ENCODE results near the gene ZNF593. TPM values are rescaled to one million over a fixed set of nuclear protein-coding genes. Genes with fewer than 3 reads are reported as not detected.

The ZNF593 gene
- total and polyA plus RNA-seq, 2 of the 13 experiments (the other 11 are each of a cell fraction or from before 2014, with no cell fraction given): 37.3 to 55.8 TPM

DNA sequence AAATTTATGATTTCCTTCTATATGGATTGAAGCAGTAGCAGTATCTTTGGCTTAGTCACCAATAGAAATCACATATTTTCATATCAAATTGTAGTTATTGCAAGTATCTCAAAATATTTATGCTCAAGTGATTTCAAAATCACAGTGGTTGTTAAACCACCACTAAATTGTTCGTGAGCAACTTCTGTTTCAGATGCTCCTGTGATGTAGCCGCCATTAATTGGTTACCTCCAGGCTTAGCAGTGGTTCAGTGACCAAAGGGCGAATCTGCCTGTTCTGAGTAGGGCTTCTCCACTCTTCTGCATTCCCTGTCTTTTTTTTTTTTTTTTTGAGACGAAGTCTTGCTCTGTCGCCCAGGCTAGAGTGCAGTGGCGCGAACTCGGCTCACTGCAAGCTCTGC, 5.6 kb downstream of the ZNF593 start (continued):
- no peak for TF ChIP-seq ZNF460 (CRISPR knock-in tag; IDR thresholded peaks at IDR 0.05; ENCODE audit: borderline replicate concordance)
- TF ChIP-seq, protein P1, sequence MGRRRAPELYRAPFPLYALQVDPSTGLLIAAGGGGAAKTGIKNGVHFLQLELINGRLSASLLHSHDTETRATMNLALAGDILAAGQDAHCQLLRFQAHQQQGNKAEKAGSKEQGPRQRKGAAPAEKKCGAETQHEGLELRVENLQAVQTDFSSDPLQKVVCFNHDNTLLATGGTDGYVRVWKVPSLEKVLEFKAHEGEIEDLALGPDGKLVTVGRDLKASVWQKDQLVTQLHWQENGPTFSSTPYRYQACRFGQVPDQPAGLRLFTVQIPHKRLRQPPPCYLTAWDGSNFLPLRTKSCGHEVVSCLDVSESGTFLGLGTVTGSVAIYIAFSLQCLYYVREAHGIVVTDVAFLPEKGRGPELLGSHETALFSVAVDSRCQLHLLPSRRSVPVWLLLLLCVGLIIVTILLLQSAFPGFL (CRISPR knock-in tag; IDR thresholded peaks at IDR 0.05): no peak

DNA sequence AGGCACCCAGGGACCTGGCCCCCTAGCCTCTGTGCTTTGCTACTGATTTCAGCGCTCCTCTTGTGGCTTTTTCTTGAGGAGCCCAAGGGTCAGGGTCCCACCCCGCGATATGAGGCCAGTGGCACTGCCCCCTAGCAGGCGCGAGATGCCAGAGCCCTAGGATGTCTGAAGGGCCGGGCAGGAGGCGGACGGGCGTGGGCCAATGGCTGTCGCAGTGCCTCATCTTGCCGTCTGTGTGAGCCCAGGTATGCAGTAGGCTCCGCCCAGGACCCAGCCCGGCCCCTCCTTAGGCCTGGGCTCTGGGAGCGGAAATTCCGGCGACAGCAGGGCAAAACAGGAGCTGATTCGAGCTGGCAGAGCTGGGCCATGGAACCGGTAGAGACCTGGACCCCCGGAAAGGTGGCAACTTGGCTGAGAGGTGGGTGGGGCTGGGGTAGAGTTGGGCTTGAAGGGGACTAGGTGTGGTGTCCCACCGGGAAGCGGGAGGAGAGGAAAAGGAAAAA, 7.5 kb downstream of the ZNF593 start, which contains the start of gene CNKSR1:
CNKSR1 (plus strand) TSS at position 310 of the 503 bp plus-strand sequence; CDS start at position 367, 57 bp downstream.
- ATAC-seq (peak; percentile 94), DNase-seq (ENCODE audit: low spot score) (peak; percentile 62), FAIRE-seq (no peak)
- no peaks in the 10 kb centered on the region for H3K79me2 ChIP-seq (ENCODE audit: insufficient read depth, low read length)
- no TSS peak for BruUV-seq (replicated peaks)
- 19% methylated on average over 16 of the region's 21 CpGs for WGBS (ENCODE audit: low lambda C conversion rate)
- ChIA-PET CTCF (ENCODE audit: low intra/inter-chr PET ratio, low total read pairs) (no interaction called here), POLR2A (interaction anchor here (1.0 to 2.0 kb wide), 2 partner anchors 48 to 57 kb away, joined by 3 to 12 read pairs; partner anchors contain the start of gene CEP85)
- peaks cover 24% of the 10 kb centered on the region for H3K4me1 ChIP-seq (ENCODE audit: insufficient read depth, low read length)
- no peak within 1 kb of the TSS for H3K27ac ChIP-seq (ENCODE audit: extremely low read length, insufficient read depth, low read length)
- intact Hi-C loops (cut with micrococcal nuclease; ENCODE audit: unreplicated experiment) (no loop called here), in situ Hi-C loops (cut with HindIII; ENCODE audit: extremely low pct_ligation_motif_present, low pct_unique_long_range_greater_than_20kb) (no loop called here)
- peak within 1 kb of the TSS; percentile 28 to 62 (median 59); a peak in 5 of 6 replicates for H3K4me3 ChIP-seq (replicated peaks in 1 of 3; ENCODE audit: insufficient read depth in 1 of 3, low read depth in 2 of 3, low read length in 3 of 3)
- H3K9me3 ChIP-seq (ENCODE audit: low read length): no peaks in the 10 kb centered on the region
- H4K20me1 ChIP-seq (ENCODE audit: insufficient read depth, low read length): no peaks in the 10 kb centered on the region
- H2AFZ ChIP-seq (ENCODE audit: low read length): no peak within 1 kb of the TSS
- H3K36me3 ChIP-seq (replicated peaks in 1 of 2; ENCODE audit: control insufficient read depth in 1 of 2, insufficient read depth in 2 of 2, low read length in 2 of 2): peaks cover 0 to 2% of the 10 kb centered on the region in 2 experiments; a peak in 2 of 5 replicates
- H3K4me2 ChIP-seq (ENCODE audit: low read depth, low read length): peak within 1 kb of the TSS; percentile 49
- H3K27me3 ChIP-seq (ENCODE audit: control insufficient read depth in 1 of 2, insufficient read depth in 2 of 2, low read length in 2 of 2): no peaks in the 10 kb centered on the region
- H3K9ac ChIP-seq (ENCODE audit: insufficient read depth, low read depth, low read length): peak within 1 kb of the TSS; percentile 60
- TF ChIP-seq, protein P2, sequence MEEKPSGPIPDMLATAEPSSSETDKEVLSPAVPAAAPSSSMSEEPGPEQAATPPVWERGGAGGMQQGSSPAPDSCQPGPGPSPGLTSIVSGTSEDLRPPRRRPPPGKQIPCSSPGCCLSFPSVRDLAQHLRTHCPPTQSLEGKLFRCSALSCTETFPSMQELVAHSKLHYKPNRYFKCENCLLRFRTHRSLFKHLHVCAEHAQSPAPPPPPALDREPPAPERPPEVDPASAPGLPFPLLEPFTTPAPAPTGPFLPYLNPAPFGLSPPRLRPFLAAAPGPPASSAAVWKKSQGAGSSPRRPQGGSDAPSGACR (CRISPR knock-in tag; IDR thresholded peaks at IDR 0.05): 0 out of 2 replicates have a peak, but pooled peaks have one; percentile 45
- TF ChIP-seq ZSCAN21 (CRISPR knock-in tag; IDR thresholded peaks at IDR 0.05; ENCODE audit: borderline replicate concordance): 0 out of 2 replicates have a peak, but pooled peaks have one; percentile 41
- peak; percentile 40; the same call in 1 of the 2 replicates for TF ChIP-seq MTF2 (CRISPR knock-in tag; IDR thresholded peaks at IDR 0.05; ENCODE audit: borderline replicate concordance)
- TF ChIP-seq, protein P3, sequence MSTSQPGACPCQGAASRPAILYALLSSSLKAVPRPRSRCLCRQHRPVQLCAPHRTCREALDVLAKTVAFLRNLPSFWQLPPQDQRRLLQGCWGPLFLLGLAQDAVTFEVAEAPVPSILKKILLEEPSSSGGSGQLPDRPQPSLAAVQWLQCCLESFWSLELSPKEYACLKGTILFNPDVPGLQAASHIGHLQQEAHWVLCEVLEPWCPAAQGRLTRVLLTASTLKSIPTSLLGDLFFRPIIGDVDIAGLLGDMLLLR (CRISPR knock-in tag; IDR thresholded peaks at IDR 0.05): no peak
- TF ChIP-seq ZNF788 (CRISPR knock-in tag; IDR thresholded peaks at IDR 0.05; ENCODE audit: borderline replicate concordance): peak; percentile 29; the same call in 1 of the 2 replicates
- peak; percentile 63 for TF ChIP-seq RBFOX2 (IDR thresholded peaks at IDR 0.05; ENCODE audit: low read depth, low read length)
- peak; percentile 83 for TF ChIP-seq ZEB1 (IDR thresholded peaks at IDR 0.05; ENCODE audit: insufficient replicate concordance, low read depth)
- TF ChIP-seq ZFP82 (CRISPR knock-in tag; IDR thresholded peaks at IDR 0.05; ENCODE audit: borderline replicate concordance): 0 out of 2 replicates have a peak, but pooled peaks have one; percentile 70
- TF ChIP-seq HDAC6 (IDR thresholded peaks at IDR 0.05; ENCODE audit: low read depth, low read length): no peak
- TF ChIP-seq ZFAT (CRISPR knock-in tag; conservative IDR thresholded peaks at IDR 0.05): 0 out of 2 replicates have a peak, but pooled peaks have one; percentile 42
- peak; percentile 83 for TF ChIP-seq HNRNPLL (IDR thresholded peaks at IDR 0.05; ENCODE audit: low read depth, low read length, poor library complexity, severe bottlenecking)
- no peak for TF ChIP-seq CREB1 (IDR thresholded peaks at IDR 0.05)
- TF ChIP-seq CREB1 (CRISPR knock-in tag; IDR thresholded peaks at IDR 0.05): 0 out of 2 replicates have a peak, but pooled peaks have one; percentile 30
- TF ChIP-seq POLR2G (IDR thresholded peaks at IDR 0.05; ENCODE audit: low read depth, low read length): peak; percentile 75
